PC-9 (cell line): ENCODE measurements around the gene PLEKHA1.

Experiments used
- CTCF ChIP-seq: fragments of 200-600 bp; sonication (generic); conservative IDR thresholded peaks from 2 replicates; pipeline ENCODE4 v1.6.1; 2017; ENCODE audit warnings: mixed run types, antibody characterized with exemption, mild to moderate bottlenecking, moderate library complexity
- EZH2 ChIP-seq: fragments of 200-600 bp; sonication (generic); IDR thresholded peaks from 2 replicates; pipeline ENCODE4 v1.8.0; 2017; ENCODE audit warnings: antibody characterized with exemption, low read depth

GRCh38 chr10:122376364-122376961 lies 2.0 kb downstream of the PLEKHA1 start:
- TF ChIP-seq CTCF (no peak), EZH2 (no peak)
